Gastrocnemius medialis (tissue), 4 donors: ENCODE measurements around the gene UNC13D. TPM values are rescaled to one million over a fixed set of nuclear protein-coding genes. Genes with fewer than 3 reads are reported as not detected.
"Not testable (repeated sequence)": the region's sequence is repeated elsewhere in the genome, so short reads cannot be mapped to it uniquely, and the experiment has no call there.

Source experiments
- ATAC-seq, 2 donors: fragments of 150-250 bp; one replicate each; pipeline ENCODE4 v1.9.1; 2016
- DNase-seq, 2 donors: peaks; one replicate each; pipeline ENCODE4 v3.0.0-alpha.2; 2019
- H3K27ac ChIP-seq, 4 donors: fragments of 200-600 bp; sonication (generic); 1 replicate in 1 of 4; 2 replicates in 3 of 4; pipeline ENCODE4 v1.5.1; 2016 to 2018; ENCODE audit warnings: mild to moderate bottlenecking in 2 of 4, moderate library complexity in 1 of 4
- H3K27me3 ChIP-seq, 3 donors: fragments of 200-600 bp; sonication (generic) in 2 of 3; 1 replicate in 1 of 3; 2 replicates in 2 of 3; pipeline versions ENCODE4 v1.5.1 to v1.6.0; 2016 to 2019; ENCODE audit warnings: mild to moderate bottlenecking in 1 of 3, moderate library complexity in 1 of 3
- H3K36me3 ChIP-seq, 2 donors: fragments of 200-600 bp; sonication (generic) in 1 of 2; one replicate each; pipeline ENCODE4 v1.5.1; 2017 to 2018
- H3K4me1 ChIP-seq, 2 donors: fragments of 200-600 bp; sonication (generic) in 1 of 2; one replicate each; pipeline ENCODE4 v1.5.1; 2016 to 2017; ENCODE audit warnings: mild to moderate bottlenecking in 2 of 2
- H3K4me3 ChIP-seq, 4 donors: fragments of 200-600 bp; sonication (generic) in 3 of 4; 1 replicate in 1 of 4; 2 replicates in 3 of 4; pipeline ENCODE4 v1.5.1; 2016 to 2019; ENCODE audit warnings: mild to moderate bottlenecking in 2 of 4
- H3K9me3 ChIP-seq, 3 donors: fragments of 200-600 bp; sonication (generic) in 2 of 3; 1 replicate in 1 of 3; 2 replicates in 2 of 3; pipeline ENCODE4 v1.5.1; 2016 to 2019
- POLR2A ChIP-seq, 2 donors: fragments of 450-650 bp; IDR thresholded peaks; one replicate each; pipeline ENCODE4 v1.6.1; 2017; ENCODE audit warnings: antibody characterized with exemption in 2 of 2, mild to moderate bottlenecking in 2 of 2, moderate library complexity in 2 of 2
- in situ Hi-C, 4 donors: fragments of 200-750 bp; cut with MboI; loops; one replicate each; pipeline versions ENCODE4 v1.15.0 to v1.8.0; 2017; ENCODE audit warnings: low sequenced_read_pairs in 4 of 4
- intact Hi-C: fragments of 100-400 bp; cut with DNase I; formaldehyde crosslinking; loops from one replicate; pipeline ENCODE4 v1.15.1; 2023; ENCODE audit warnings: low total_unique reads
- total RNA-seq, 4 donors: library from RNA; depleted of rRNA; stranded (reverse); fragments of >200 nt; gene quantifications; one replicate each; pipeline versions ENCODE4 v1.1.0 to v1.2.3, GENCODE V29; 2016
- TF ChIP-seq, protein P1 (sequence below), 5 experiments: fragments of 450-650 bp in 3 of 5; fragments of 200-600 bp in 2 of 5; sonication (generic) in 2 of 5; IDR thresholded peaks in 4 of 5; conservative IDR thresholded peaks in 1 of 5; 1 replicate in 4 of 5; 2 replicates in 1 of 5; pipeline ENCODE4 v1.5.1; 2016 to 2019; ENCODE audit warnings: antibody characterized with exemption in 5 of 5, mild to moderate bottlenecking in 3 of 5, moderate library complexity in 3 of 5

UNC13D gene
- total RNA-seq, 4 donors from 2014 or later = 1.3 to 9.4 (median 4.6) TPM

DNA sequence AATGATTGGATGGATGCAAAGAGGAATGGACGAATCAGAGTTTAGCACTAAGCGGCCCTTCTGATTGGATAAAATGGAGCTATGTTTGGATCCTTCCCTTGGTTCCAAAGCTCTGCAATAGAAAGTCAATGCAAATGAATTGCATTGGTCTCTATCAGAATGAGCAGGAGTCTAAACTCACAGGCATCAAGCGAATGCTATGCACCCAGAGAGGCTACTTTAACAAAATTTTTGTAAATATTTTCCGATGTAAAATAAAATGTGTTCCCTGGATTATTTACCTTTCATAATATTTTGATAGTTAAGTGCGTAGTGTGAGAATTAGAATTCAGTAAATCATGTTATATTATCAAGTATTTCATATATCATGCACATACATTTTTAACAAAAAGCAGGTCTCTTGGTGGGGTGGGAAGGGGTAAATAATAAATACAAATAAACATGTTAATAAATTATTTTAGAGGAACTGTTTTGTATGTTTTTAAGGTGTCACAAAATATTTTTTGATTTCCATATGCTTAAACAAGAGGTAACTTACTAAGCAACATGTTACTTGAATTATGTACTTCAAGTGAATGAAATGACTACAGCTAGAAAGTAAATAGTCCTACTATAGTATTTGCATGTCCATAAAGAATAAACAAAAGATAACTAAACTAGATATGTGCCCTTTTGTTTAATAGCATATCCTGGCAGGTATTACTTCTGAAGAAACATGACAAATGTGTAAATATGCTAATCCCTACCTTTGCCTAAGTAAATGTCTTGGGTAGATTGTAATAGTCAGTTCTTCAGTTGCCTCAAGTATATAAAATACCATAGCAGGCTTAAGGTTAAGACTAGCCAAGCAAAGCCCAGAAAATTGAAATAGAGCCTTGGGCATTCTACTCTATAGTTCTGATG is 64.0 kb downstream of the UNC13D start:
- H3K27ac ChIP-seq = peak overlapping the region; percentile 48 to 91 (median 74)
- intact Hi-C loops = loop anchor here (1.0 to 10.0 kb wide), 6 partner anchors 75 to 945 kb away; partner anchors contain the start of genes ACOX1, JMJD6, METTL23 and TEN1

DNA sequence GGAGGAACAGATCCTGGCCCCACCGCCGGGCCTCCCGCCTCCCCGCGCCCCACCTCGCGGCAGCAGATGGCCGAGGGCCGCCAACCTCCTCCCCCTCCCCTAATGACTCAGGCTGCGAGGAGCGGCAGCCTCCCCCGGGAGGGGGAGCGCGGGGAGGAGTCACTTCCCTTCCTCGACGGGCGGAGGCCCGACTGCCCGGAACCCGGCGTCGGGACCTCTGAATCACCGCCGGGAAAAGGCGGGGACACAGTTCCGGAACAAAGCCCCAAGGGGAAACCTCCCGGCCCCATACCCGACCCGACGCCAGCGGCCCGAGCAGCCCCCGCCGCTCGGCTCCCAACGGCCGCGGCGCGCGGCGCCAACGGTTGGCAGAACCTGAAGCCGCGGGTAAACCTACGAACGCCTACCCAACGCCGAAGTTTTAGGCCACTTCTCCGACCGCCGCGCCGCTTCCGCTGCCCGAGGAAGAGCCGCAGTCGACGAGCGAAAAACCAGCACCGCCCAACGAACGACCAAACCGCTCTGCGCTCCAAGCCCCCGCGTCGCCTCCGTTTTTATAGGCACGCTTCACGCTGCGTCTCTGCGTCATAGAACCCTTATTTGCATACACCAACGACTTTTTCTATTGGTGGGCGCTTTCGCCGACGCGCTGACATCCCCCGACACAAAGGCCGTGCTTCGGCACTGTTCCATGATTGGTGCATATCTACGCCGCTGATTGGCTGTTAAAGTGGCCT is 64.8 kb downstream of the UNC13D start:
- ATAC-seq = peak; percentile 75 to 80
- intact Hi-C loops (loop anchor here (1.0 kb wide), 2 partner anchors 76 to 98 kb away; partner anchors contain the start of gene WBP2), in situ Hi-C loops (loop anchor here in 1 of 4 donors (5.0 kb wide), 1 partner anchor 78 kb away; the partner anchor contains the start of gene WBP2)
- peak; percentile 98 to 99 for DNase-seq
- H3K27ac ChIP-seq = peak overlapping the region; percentile 91 to 98 (median 98)
- no peaks in the 10 kb centered on the region for H3K9me3 ChIP-seq
- H3K4me1 ChIP-seq = peaks cover 54 to 55% of the 10 kb centered on the region in 2 donors
- peak overlapping the region; percentile 83 to 96 (median 88) for H3K4me3 ChIP-seq
- H3K27me3 ChIP-seq = no peaks in the 10 kb centered on the region
- peak; percentile 100 for TF ChIP-seq POLR2A (IDR thresholded peaks at IDR 0.05)
- TF ChIP-seq, protein P1, sequence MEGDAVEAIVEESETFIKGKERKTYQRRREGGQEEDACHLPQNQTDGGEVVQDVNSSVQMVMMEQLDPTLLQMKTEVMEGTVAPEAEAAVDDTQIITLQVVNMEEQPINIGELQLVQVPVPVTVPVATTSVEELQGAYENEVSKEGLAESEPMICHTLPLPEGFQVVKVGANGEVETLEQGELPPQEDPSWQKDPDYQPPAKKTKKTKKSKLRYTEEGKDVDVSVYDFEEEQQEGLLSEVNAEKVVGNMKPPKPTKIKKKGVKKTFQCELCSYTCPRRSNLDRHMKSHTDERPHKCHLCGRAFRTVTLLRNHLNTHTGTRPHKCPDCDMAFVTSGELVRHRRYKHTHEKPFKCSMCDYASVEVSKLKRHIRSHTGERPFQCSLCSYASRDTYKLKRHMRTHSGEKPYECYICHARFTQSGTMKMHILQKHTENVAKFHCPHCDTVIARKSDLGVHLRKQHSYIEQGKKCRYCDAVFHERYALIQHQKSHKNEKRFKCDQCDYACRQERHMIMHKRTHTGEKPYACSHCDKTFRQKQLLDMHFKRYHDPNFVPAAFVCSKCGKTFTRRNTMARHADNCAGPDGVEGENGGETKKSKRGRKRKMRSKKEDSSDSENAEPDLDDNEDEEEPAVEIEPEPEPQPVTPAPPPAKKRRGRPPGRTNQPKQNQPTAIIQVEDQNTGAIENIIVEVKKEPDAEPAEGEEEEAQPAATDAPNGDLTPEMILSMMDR (IDR thresholded peaks at IDR 0.05 in 4 of 5, conservative IDR thresholded peaks at IDR 0.05 in 1 of 5) = no peak
- H3K36me3 ChIP-seq = peaks cover 0 to 35% of the 10 kb centered on the region in 2 donors

More for the DNA sequence above, 64.0 kb downstream of the UNC13D start:
- TF ChIP-seq, protein P1 (IDR thresholded peaks at IDR 0.05 in 4 of 5, conservative IDR thresholded peaks at IDR 0.05 in 1 of 5) = no peak
- no peak for TF ChIP-seq POLR2A (IDR thresholded peaks at IDR 0.05)
- peaks cover 0 to 27% of the 10 kb centered on the region in 2 donors for H3K36me3 ChIP-seq
- in situ Hi-C loops = loop anchor here in 1 of 4 donors (5.0 kb wide), 1 partner anchor 77 kb away; the partner anchor contains the start of gene WBP2
- peak overlapping the region in 3 of 4 donors; percentile 6 to 89 (median 22) for H3K4me3 ChIP-seq
- no peaks in the 10 kb centered on the region for H3K9me3 ChIP-seq
- DNase-seq (no peak), ATAC-seq (no peak)
- peaks cover 46 to 47% of the 10 kb centered on the region in 2 donors for H3K4me1 ChIP-seq
- no peaks in the 10 kb centered on the region for H3K27me3 ChIP-seq

DNA sequence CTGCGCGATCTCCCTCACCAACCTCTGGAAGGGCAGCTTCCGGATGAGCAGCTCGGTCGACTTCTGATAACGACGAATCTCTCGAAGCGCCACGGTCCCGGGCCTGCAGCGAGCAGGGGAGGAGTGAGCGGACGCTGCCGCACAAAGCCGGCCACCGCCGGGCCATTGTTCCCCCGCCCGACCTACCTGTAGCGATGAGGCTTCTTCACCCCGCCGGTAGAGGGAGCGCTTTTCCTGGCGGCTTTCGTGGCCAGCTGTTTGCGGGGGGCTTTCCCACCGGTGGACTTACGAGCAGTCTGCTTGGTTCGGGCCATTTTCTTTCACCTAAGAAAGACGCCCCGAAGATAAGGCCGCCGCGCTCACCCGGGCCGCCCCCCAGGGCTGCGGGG is 65.3 kb downstream of the UNC13D start:
- peaks cover 51 to 53% of the 10 kb centered on the region in 2 donors for H3K4me1 ChIP-seq
- H3K9me3 ChIP-seq = no peaks in the 10 kb centered on the region
- intact Hi-C loops (loop anchor here (1.0 kb wide), 2 partner anchors 76 to 98 kb away; partner anchors contain the start of gene WBP2), in situ Hi-C loops (loop anchor here in 1 of 4 donors (5.0 kb wide), 1 partner anchor 78 kb away; the partner anchor contains the start of gene WBP2)
- H3K36me3 ChIP-seq = peaks cover 0 to 35% of the 10 kb centered on the region in 2 donors
- H3K27ac ChIP-seq = peak overlapping the region; percentile 91 to 98 (median 98)
- peak overlapping the region; percentile 83 to 96 (median 88) for H3K4me3 ChIP-seq
- ATAC-seq = peak; percentile 9 to 27
- TF ChIP-seq, protein P1 (IDR thresholded peaks at IDR 0.05 in 4 of 5, conservative IDR thresholded peaks at IDR 0.05 in 1 of 5) = peak; percentile 68 to 93 (median 75)
- TF ChIP-seq POLR2A (IDR thresholded peaks at IDR 0.05) = no peak
- no peaks in the 10 kb centered on the region for H3K27me3 ChIP-seq
- DNase-seq = peak; percentile 44 to 71

DNA sequence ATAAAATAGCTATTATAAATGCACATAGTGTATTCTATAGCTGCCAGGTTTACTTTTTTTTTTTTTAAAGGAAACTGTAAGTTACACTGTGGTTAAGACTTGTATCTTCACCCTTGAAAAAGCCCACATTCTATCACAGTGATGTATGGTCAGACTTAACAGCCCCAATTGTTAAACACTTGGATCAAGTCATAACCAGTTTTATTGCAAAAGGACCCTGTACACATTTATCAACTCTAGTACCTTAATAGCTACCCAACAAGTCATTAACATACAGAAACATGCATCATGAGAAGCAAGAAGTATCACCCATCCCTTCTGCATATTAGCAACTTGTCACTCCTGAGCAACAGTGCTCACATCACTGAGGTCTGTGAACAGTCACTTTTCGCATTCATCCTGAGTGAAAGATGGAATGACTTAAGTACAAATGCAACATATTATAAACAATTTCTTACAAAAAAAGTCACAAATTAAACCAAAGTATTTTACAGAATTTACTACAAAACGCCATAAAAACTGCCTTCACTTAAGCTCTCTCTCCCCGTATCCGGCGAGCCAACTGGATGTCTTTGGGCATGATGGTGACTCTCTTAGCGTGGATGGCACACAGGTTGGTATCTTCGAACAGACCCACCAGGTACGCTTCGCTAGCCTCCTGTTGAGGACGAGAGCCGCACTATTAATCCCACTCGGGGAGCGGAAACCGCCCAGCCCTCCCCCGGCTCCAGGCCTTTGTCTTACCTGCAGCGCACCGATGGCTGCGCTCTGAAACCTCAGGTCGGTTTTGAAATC is 65.9 kb downstream of the UNC13D start:
- peak overlapping the region; percentile 91 to 98 (median 98) for H3K27ac ChIP-seq
- intact Hi-C loops, ATAC-seq, H3K27me3 ChIP-seq, H3K9me3 ChIP-seq, DNase-seq: not testable (repeated sequence)
- peaks cover 47 to 53% of the 10 kb centered on the region in 2 donors for H3K4me1 ChIP-seq
- in situ Hi-C loops = loop anchor here in 1 of 4 donors (5.0 kb wide), 1 partner anchor 79 kb away; the partner anchor contains the start of gene WBP2
- peaks cover 0 to 35% of the 10 kb centered on the region in 2 donors for H3K36me3 ChIP-seq
- peak overlapping the region; percentile 83 to 96 (median 88) for H3K4me3 ChIP-seq
